SK-N-SH treated with all-trans-retinoic acid at 6 μM for 48 hours (cell line): ENCODE results near the gene TTC34.
"Not testable (repeated sequence)": the region's sequence is repeated elsewhere in the genome, so short reads cannot be mapped to it uniquely, and the experiment has no call there.

Experiments
- ARNTL ChIP-seq: fragments of 450-650 bp; formaldehyde crosslinking; IDR thresholded peaks from 2 replicates; pipeline ENCODE4 v1.5.0; 2020; ENCODE audit warnings: low read depth, mild to moderate bottlenecking, moderate library complexity, borderline replicate concordance
- BACH2 ChIP-seq: fragments of 250-450 bp; sonication (Bioruptor Pico); IDR thresholded peaks from 2 replicates; pipeline ENCODE4 v1.9.0; 2021; ENCODE audit warnings: mild to moderate bottlenecking, borderline replicate concordance
- CREB5 ChIP-seq: fragments of 250-450 bp; sonication (Bioruptor Pico); IDR thresholded peaks from 2 replicates; pipeline ENCODE4 v1.5.1; 2020; ENCODE audit warnings: low read depth, mild to moderate bottlenecking, moderate library complexity
- ESRRG ChIP-seq: fragments of 250-450 bp; sonication (Bioruptor Pico); IDR thresholded peaks from 2 replicates; pipeline ENCODE4 v1.6.1; 2021; ENCODE audit warnings: mild to moderate bottlenecking
- GLIS3 ChIP-seq: fragments of 250-450 bp; sonication (Bioruptor Pico); IDR thresholded peaks from 2 replicates; pipeline ENCODE4 v1.5.0; 2020; ENCODE audit warnings: mild to moderate bottlenecking, moderate library complexity
- PATZ1 ChIP-seq: fragments of 250-450 bp; sonication (Bioruptor Pico); IDR thresholded peaks from 2 replicates; pipeline ENCODE4 v1.8.0; 2020; ENCODE audit warnings: mild to moderate bottlenecking, moderate library complexity, borderline replicate concordance
- PPARA ChIP-seq: fragments of 250-450 bp; sonication (Bioruptor Pico); IDR thresholded peaks from 2 replicates; pipeline ENCODE4 v1.5.0; 2020; ENCODE audit warnings: mild to moderate bottlenecking, borderline replicate concordance
- TOX ChIP-seq: fragments of 250-450 bp; sonication (Bioruptor Pico); IDR thresholded peaks from 2 replicates; pipeline ENCODE4 v1.8.0; 2021; ENCODE audit warnings: mild to moderate bottlenecking, moderate library complexity, borderline replicate concordance
- ZFP30 ChIP-seq: fragments of 450-650 bp; formaldehyde crosslinking; IDR thresholded peaks from 2 replicates; pipeline ENCODE4 v1.5.0; 2022; ENCODE audit warnings: mild to moderate bottlenecking, moderate library complexity
- ZNF565 ChIP-seq: fragments of 450-650 bp; formaldehyde crosslinking; conservative IDR thresholded peaks from 2 replicates; pipeline ENCODE4 v1.5.0; 2020; ENCODE audit warnings: low read depth, mild to moderate bottlenecking, moderate library complexity
- ZNF8 ChIP-seq: fragments of 450-650 bp; formaldehyde crosslinking; IDR thresholded peaks from 2 replicates; pipeline ENCODE4 v1.5.0; 2020; ENCODE audit warnings: mild to moderate bottlenecking, moderate library complexity

GRCh38 chr1:2775333-2775732 lies 26.2 kb downstream of the TTC34 start:
- not testable (repeated sequence) for TF ChIP-seq GLIS3 (CRISPR knock-in tag); CREB5 (CRISPR knock-in tag); ZNF8 (CRISPR knock-in tag); ZFP30; ZNF565 (CRISPR knock-in tag); PATZ1 (CRISPR knock-in tag); ARNTL (CRISPR knock-in tag); BACH2; TOX (CRISPR knock-in tag); ESRRG; PPARA (CRISPR knock-in tag)
